ENCODE measurements around the gene MMD.
"Not testable (repeated sequence)": the region's sequence is repeated elsewhere in the genome, so short reads cannot be mapped to it uniquely, and the experiment has no call there.

DNA sequence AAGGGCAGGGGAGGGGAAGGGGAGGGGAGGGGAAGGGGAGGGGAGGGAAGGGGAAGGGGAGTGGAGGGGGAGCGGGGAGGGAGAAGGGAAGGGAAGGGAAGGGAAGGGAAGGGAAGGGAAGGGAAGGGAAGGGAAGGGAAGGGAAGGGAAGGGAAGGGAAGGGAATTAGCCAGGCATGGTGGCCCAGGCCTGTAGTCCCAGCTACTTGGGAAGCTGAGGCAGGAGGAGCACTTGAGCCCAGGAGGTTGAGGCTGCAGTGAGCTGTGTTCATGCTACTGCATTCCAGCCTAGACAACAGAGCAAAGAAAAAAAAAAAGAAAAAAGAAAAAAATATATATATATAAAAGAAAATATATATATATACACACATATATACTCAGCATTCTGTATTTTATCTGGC lies 10.3 kb upstream of the MMD start:
- TF ChIP-seq POLR2AphosphoS5 (IDR thresholded peaks at IDR 0.05; ENCODE audit: low read depth, low read length); TAF1 (IDR thresholded peaks at IDR 0.05; ENCODE audit: low read depth, low read length); PAX5 (IDR thresholded peaks at IDR 0.05; ENCODE audit: insufficient read depth, low read length, severe bottlenecking); POLR2A (IDR thresholded peaks at IDR 0.05; ENCODE audit: low read depth, low read length); SPI1 (IDR thresholded peaks at IDR 0.05; ENCODE audit: low read depth, low read length); POU2F2 (IDR thresholded peaks at IDR 0.05; ENCODE audit: low read depth, low read length): not testable (repeated sequence)
